Caki2 (cell line): Measurements from ENCODE around the gene PIK3AP1. TPM values are rescaled to one million over a fixed set of nuclear protein-coding genes. Genes with fewer than 3 reads are reported as not detected.

Experiments
- total RNA-seq: library from RNA; depleted of rRNA; stranded (reverse); fragments of >200 nt; shearing (Covaris generic); gene quantifications from 2 replicates; pipeline ENCODE4 v1.2.3, GENCODE V29; 2014; ENCODE audit warnings: low replicate concordance; rRNA removed

PIK3AP1 gene
- total RNA-seq, 1 experiment from 2014 or later = 2.7 TPM

Other genes starting within 250 kb of the PIK3AP1 start
- gene TLL2, start 206.6 kb downstream of the PIK3AP1 start, total RNA-seq = 1.3 and 3.8 TPM in 2 replicates
- gene TM9SF3, start 133.5 kb downstream of the PIK3AP1 start, total RNA-seq = 13.4 and 32.8 TPM in 2 replicates
- 5.8 and 9.7 TPM in 2 replicates for gene LCOR, start 111.8 kb upstream of the PIK3AP1 start, total RNA-seq